Activated naive CD4-positive, alpha-beta T cell treated with anti-CD3 and anti-CD28 coated beads, Interleukin-2, amount 50 U/mL, for 72 hours (primary cell): ENCODE results near the gene LDB2. TPM values are rescaled to one million over a fixed set of nuclear protein-coding genes. Genes with fewer than 3 reads are reported as not detected.
A peak's percentile ranks its signal among the peaks of the same experiment; 100 is the strongest.
"Not testable (repeated sequence)": the region's sequence is repeated elsewhere in the genome, so short reads cannot be mapped to it uniquely, and the experiment has no call there.

ENCODE experiments used
- ATAC-seq, 2 donors: fragments of 150-1000 bp; cut with Tn5 transposase; 2 replicates each; pipeline ENCODE4 v1.10.0; 2021; ENCODE audit warnings: mild to moderate bottlenecking in 2 of 2, moderate library complexity in 2 of 2
- DNase-seq, 2 donors: peaks; one replicate each; pipeline ENCODE4 v3.0.0; 2021 to 2022; ENCODE audit warnings: low spot score in 2 of 2
- H3K27ac Mint-ChIP-seq, 2 donors: one replicate each; pipeline ENCODE4 v1.8.0; 2022; ENCODE audit warnings: mild to moderate bottlenecking in 2 of 2, mixed read lengths in 2 of 2
- H3K36me3 Mint-ChIP-seq, 2 donors: one replicate each; pipeline ENCODE4 v1.8.0; 2022; ENCODE audit warnings: mixed read lengths in 2 of 2
- H3K9me3 Mint-ChIP-seq, 2 donors: one replicate each; pipeline ENCODE4 v1.8.0; 2022; ENCODE audit warnings: mixed read lengths in 2 of 2
- total RNA-seq, 2 donors: library from RNA; stranded (reverse); gene quantifications; one replicate each; pipeline ENCODE4 v1.2.3, GENCODE V29; 2022

Gene LDB2
- total RNA-seq = not detected

GRCh38 chr4:16897991-16898827 is at the start of gene LDB2:
Gene LDB2 (minus strand): TSS chr4:16898645.
- peaks cover 0 to 4% of the 10 kb centered on the region in 2 donors for H3K9me3 Mint-ChIP-seq
- no peaks in the 10 kb centered on the region for H3K36me3 Mint-ChIP-seq
- ATAC-seq (no peak), DNase-seq (no peak)
- H3K27ac Mint-ChIP-seq = no peak within 1 kb of the TSS

GRCh38 chr4:16942491-16942890 is 44.0 kb upstream of the LDB2 start:
- Mint-ChIP-seq H3K27ac (no peak overlapping the region), H3K36me3 (peaks cover 0 to 8% of the 10 kb centered on the region in 2 donors), H3K9me3 (peaks cover 0 to 3% of the 10 kb centered on the region in 2 donors)
- no peak for ATAC-seq
- no peak for DNase-seq

GRCh38 chr4:16939178-16939577 is 40.7 kb upstream of the LDB2 start:
- Mint-ChIP-seq H3K36me3 (peaks cover 0 to 8% of the 10 kb centered on the region in 2 donors), H3K9me3 (peaks cover 0 to 3% of the 10 kb centered on the region in 2 donors), H3K27ac (no peak overlapping the region)
- DNase-seq (no peak), ATAC-seq (no peak)

- no peak for DNase-seq
- no peak overlapping the region for H3K27ac Mint-ChIP-seq
- peaks cover 0 to 3% of the 10 kb centered on the region in 2 donors for H3K9me3 Mint-ChIP-seq
- H3K36me3 Mint-ChIP-seq = peaks cover 0 to 8% of the 10 kb centered on the region in 2 donors
- no peak for ATAC-seq
Observed at GRCh38 chr4:16938512-16939040, 40.1 kb upstream of the LDB2 start.

GRCh38 chr4:16931339-16932305 is 33.2 kb upstream of the LDB2 start:
- DNase-seq (no peak), ATAC-seq (no peak)
- H3K27ac Mint-ChIP-seq = no peak overlapping the region
- no peaks in the 10 kb centered on the region for H3K9me3 Mint-ChIP-seq
- H3K36me3 Mint-ChIP-seq = no peaks in the 10 kb centered on the region

GRCh38 chr4:16926214-16926613 is 27.8 kb upstream of the LDB2 start:
- H3K36me3 Mint-ChIP-seq = no peaks in the 10 kb centered on the region
- DNase-seq (no peak), ATAC-seq (no peak)
- no peaks in the 10 kb centered on the region for H3K9me3 Mint-ChIP-seq
- H3K27ac Mint-ChIP-seq = no peak overlapping the region

GRCh38 chr4:16918716-16919115 is 20.3 kb upstream of the LDB2 start:
- not testable (repeated sequence) for H3K36me3 Mint-ChIP-seq, ATAC-seq, H3K9me3 Mint-ChIP-seq, DNase-seq, H3K27ac Mint-ChIP-seq

- Mint-ChIP-seq H3K36me3 (no peaks in the 10 kb centered on the region), H3K27ac (no peak overlapping the region), H3K9me3 (no peaks in the 10 kb centered on the region)
- DNase-seq (peak; percentile 71 to 82), ATAC-seq (peak; percentile 87 to 91)
Observed at GRCh38 chr4:16916719-16917337, 18.4 kb upstream of the LDB2 start.

- DNase-seq (no peak), ATAC-seq (no peak)
- peaks cover 0 to 4% of the 10 kb centered on the region in 2 donors for H3K9me3 Mint-ChIP-seq
- no peaks in the 10 kb centered on the region for H3K36me3 Mint-ChIP-seq
- no peak overlapping the region for H3K27ac Mint-ChIP-seq
Observed at GRCh38 chr4:16916031-16916430, 17.6 kb upstream of the LDB2 start.

GRCh38 chr4:16914208-16914607 is 15.8 kb upstream of the LDB2 start:
- Mint-ChIP-seq H3K9me3 (peaks cover 0 to 4% of the 10 kb centered on the region in 2 donors), H3K36me3 (no peaks in the 10 kb centered on the region), H3K27ac (no peak overlapping the region)
- no peak for ATAC-seq
- no peak for DNase-seq

- DNase-seq (no peak), ATAC-seq (no peak)
- H3K9me3 Mint-ChIP-seq = peaks cover 0 to 4% of the 10 kb centered on the region in 2 donors
- no peak overlapping the region for H3K27ac Mint-ChIP-seq
- H3K36me3 Mint-ChIP-seq = no peaks in the 10 kb centered on the region
Observed at GRCh38 chr4:16912896-16913295, 14.5 kb upstream of the LDB2 start.

- no peak for ATAC-seq
- no peaks in the 10 kb centered on the region for H3K36me3 Mint-ChIP-seq
- no peak overlapping the region for H3K27ac Mint-ChIP-seq
- peaks cover 3 to 9% of the 10 kb centered on the region in 2 donors for H3K9me3 Mint-ChIP-seq
- no peak for DNase-seq
Observed at GRCh38 chr4:16909281-16909680, 10.8 kb upstream of the LDB2 start.

GRCh38 chr4:16908377-16909021 is 10.1 kb upstream of the LDB2 start:
- no peak for DNase-seq
- H3K36me3 Mint-ChIP-seq = no peaks in the 10 kb centered on the region
- H3K27ac Mint-ChIP-seq = no peak overlapping the region
- ATAC-seq = no peak
- H3K9me3 Mint-ChIP-seq = peaks cover 3 to 9% of the 10 kb centered on the region in 2 donors

- ATAC-seq = no peak
- no peak for DNase-seq
- no peak overlapping the region for H3K27ac Mint-ChIP-seq
- H3K36me3 Mint-ChIP-seq = no peaks in the 10 kb centered on the region
- peaks cover 0 to 4% of the 10 kb centered on the region in 2 donors for H3K9me3 Mint-ChIP-seq
Observed at GRCh38 chr4:16900325-16900724, 1.9 kb upstream of the LDB2 start.

- Mint-ChIP-seq H3K9me3 (no peaks in the 10 kb centered on the region), H3K27ac (no peak overlapping the region), H3K36me3 (no peaks in the 10 kb centered on the region)
- ATAC-seq = no peak
- no peak for DNase-seq
Observed at GRCh38 chr4:16896881-16897750, 1.3 kb downstream of the LDB2 start.
